HepG2 (cell line): ENCODE results near the gene CAMSAP1. TPM values are rescaled to one million over a fixed set of nuclear protein-coding genes. Genes with fewer than 3 reads are reported as not detected.

Experiments used
- ATAC-seq: fragments of 200-7000 bp; cut with Tn5 transposase; 3 replicates; pipeline ENCODE4 v1.9.1; 2020; ENCODE audit warnings: mild to moderate bottlenecking, moderate library complexity
- BruUV-seq: library from RNA; stranded (reverse); fragments of 400-500 nt; replicated peaks from 2 replicates; lab custom pipeline; 2021; lab: Mats Ljungman, UMichigan
- CTCF ChIA-PET: fragments of 300-600 bp; formaldehyde crosslinking; extraction: SDS; loops from one replicate; lab custom pipeline; 2021; ENCODE audit warnings: low total read pairs, inconsistent platforms, low intra/inter-chr PET ratio; lab: Yijun Ruan, JAX
- POLR2A ChIA-PET: fragments of 350-600 bp; sonication (Branson Sonifier 250); formaldehyde crosslinking; loops from one replicate; lab custom pipeline; 2020; ENCODE audit warnings: antibody characterized with exemption, inconsistent platforms; lab: Yijun Ruan, JAX
- DNase-seq: peaks from one replicate; pipeline ENCODE4 v3.0.0-alpha.2; 2015; ENCODE audit warnings: low spot score
- FAIRE-seq: peaks from 3 replicates; lab custom pipeline; 2011; peaks lifted over from hg19 to GRCh38; lab: Jason Lieb, UNC
- H2AFZ ChIP-seq: one replicate; pipeline ENCODE4 v1.6.1; 2011; ENCODE audit warnings: low read length, inconsistent platforms
- H3K27ac ChIP-seq: fragments of 300-600 bp; 3 replicates; pipeline ENCODE4 v1.8.0; 2011; ENCODE audit warnings: mixed run types, mild to moderate bottlenecking, mixed read lengths, low read length, inconsistent platforms; ENCODE audit not compliant: insufficient read depth; ENCODE audit errors: extremely low read length
- H3K27me3 ChIP-seq, 2 experiments: fragments of 200-600 bp in 1 of 2; 2 replicates in 1 of 2; 3 replicates in 1 of 2; pipeline versions ENCODE4 v1.6.0 to v1.8.0; 2011; ENCODE audit warnings: low read length in 2 of 2, mild to moderate bottlenecking in 2 of 2, moderate library complexity in 2 of 2, inconsistent platforms in 1 of 2; ENCODE audit not compliant: insufficient read depth in 2 of 2, control insufficient read depth in 1 of 2
- H3K36me3 ChIP-seq, 2 experiments: fragments of 200-600 bp in 1 of 2; replicated peaks in 1 of 2; 2 replicates in 1 of 2; 3 replicates in 1 of 2; pipeline versions ENCODE4 v1.5.1 to v1.8.0; 2011; ENCODE audit warnings: low read length in 2 of 2, inconsistent platforms in 1 of 2; ENCODE audit not compliant: insufficient read depth in 2 of 2, control insufficient read depth in 1 of 2
- H3K4me1 ChIP-seq: 2 replicates; pipeline ENCODE4 v1.5.1; 2012; ENCODE audit warnings: low read length, inconsistent platforms; ENCODE audit not compliant: insufficient read depth
- H3K4me2 ChIP-seq: 2 replicates; pipeline ENCODE4 v1.6.0; 2011; ENCODE audit warnings: low read depth, low read length, inconsistent platforms
- H3K4me3 ChIP-seq, 3 experiments: fragments of 200-600 bp in 1 of 3; sonication (generic), shearing (Covaris generic) in 1 of 3; replicated peaks in 1 of 3; 2 replicates each; pipeline ENCODE4 v1.5.1; 2011 to 2016; ENCODE audit warnings: low read length in 3 of 3, inconsistent platforms in 2 of 3, low read depth in 2 of 3, mild to moderate bottlenecking in 2 of 3, control low read depth in 1 of 3, mixed read lengths in 1 of 3; ENCODE audit not compliant: insufficient read depth in 1 of 3
- H3K79me2 ChIP-seq: one replicate; pipeline ENCODE4 v1.6.1; 2011; ENCODE audit warnings: low read length, inconsistent platforms; ENCODE audit not compliant: insufficient read depth
- H3K9ac ChIP-seq: 2 replicates; pipeline ENCODE4 v1.6.0; 2011; ENCODE audit warnings: mild to moderate bottlenecking, low read depth, low read length, inconsistent platforms; ENCODE audit not compliant: insufficient read depth
- H3K9me3 ChIP-seq: 2 replicates; pipeline ENCODE4 v1.5.1; 2012; ENCODE audit warnings: mild to moderate bottlenecking, low read length
- H4K20me1 ChIP-seq: 2 replicates; pipeline ENCODE4 v1.6.0; 2011; ENCODE audit warnings: inconsistent platforms, mild to moderate bottlenecking, low read length, moderate library complexity; ENCODE audit not compliant: insufficient read depth
- CENPX ChIP-seq: sonication (generic); formaldehyde crosslinking; IDR thresholded peaks from 2 replicates; pipeline ENCODE4 v1.9.0; 2021; ENCODE audit warnings: mild to moderate bottlenecking, missing genetic modification reagents, moderate library complexity
- CREBL2 ChIP-seq: sonication (generic); formaldehyde crosslinking; IDR thresholded peaks from 2 replicates; pipeline ENCODE4 v1.8.1; 2023; ENCODE audit warnings: missing genetic modification reagents, mild to moderate bottlenecking, borderline replicate concordance
- HMG20B ChIP-seq: conservative IDR thresholded peaks from 2 replicates; pipeline ENCODE4 v1.6.1; 2016; ENCODE audit warnings: missing genetic modification reagents, missing compliant biosample characterization
- KLF12 ChIP-seq: sonication (generic); formaldehyde crosslinking; IDR thresholded peaks from 2 replicates; pipeline ENCODE4 v1.4.0; 2020; ENCODE audit warnings: missing genetic modification reagents, borderline replicate concordance
- MED13 ChIP-seq: sonication (generic); formaldehyde crosslinking; IDR thresholded peaks from 2 replicates; pipeline ENCODE4 v1.5.0; 2020; ENCODE audit warnings: missing genetic modification reagents
- MTA3 ChIP-seq: sonication (generic); formaldehyde crosslinking; IDR thresholded peaks from 2 replicates; pipeline ENCODE4 v1.4.0; 2020; ENCODE audit warnings: missing genetic modification reagents
- MYPOP ChIP-seq: sonication (generic); formaldehyde crosslinking; IDR thresholded peaks from 2 replicates; pipeline ENCODE4 v1.8.1; 2023; ENCODE audit warnings: mild to moderate bottlenecking, moderate library complexity, missing genetic modification reagents
- SIN3A ChIP-seq: IDR thresholded peaks from 2 replicates; pipeline ENCODE4 v1.6.1; 2011; ENCODE audit warnings: low read depth, mild to moderate bottlenecking, control low read depth, low read length, borderline replicate concordance
- SOX5 ChIP-seq: IDR thresholded peaks from 2 replicates; pipeline ENCODE4 v1.6.1; 2016; ENCODE audit warnings: borderline replicate concordance
- TARDBP ChIP-seq: sonication (generic); formaldehyde crosslinking; IDR thresholded peaks from 2 replicates; pipeline ENCODE4 v1.8.0; 2022; ENCODE audit warnings: mild to moderate bottlenecking, missing genetic modification reagents
- TEAD2 ChIP-seq: sonication (generic); formaldehyde crosslinking; IDR thresholded peaks from 2 replicates; pipeline ENCODE4 v1.9.0; 2021; ENCODE audit warnings: missing genetic modification reagents
- ZBTB26 ChIP-seq: IDR thresholded peaks from 2 replicates; pipeline ENCODE4 v1.6.1; 2016; ENCODE audit warnings: missing compliant biosample characterization, missing genetic modification reagents, borderline replicate concordance
- ZHX1 ChIP-seq: sonication (generic); formaldehyde crosslinking; IDR thresholded peaks from 2 replicates; pipeline ENCODE4 v1.8.1; 2022; ENCODE audit warnings: low read depth, mild to moderate bottlenecking, missing genetic modification reagents
- ZNF276 ChIP-seq: sonication (generic); formaldehyde crosslinking; IDR thresholded peaks from 2 replicates; pipeline ENCODE4 v1.4.0; 2020; ENCODE audit warnings: mild to moderate bottlenecking, low read depth, missing genetic modification reagents
- ZNF292 ChIP-seq: sonication (generic); formaldehyde crosslinking; IDR thresholded peaks from 2 replicates; pipeline ENCODE4 v1.8.1; 2022; ENCODE audit warnings: mild to moderate bottlenecking, low read depth, missing genetic modification reagents, borderline replicate concordance
- ZNF883 ChIP-seq: sonication (generic); formaldehyde crosslinking; IDR thresholded peaks from 2 replicates; pipeline ENCODE4 v1.5.1; 2020; ENCODE audit warnings: mild to moderate bottlenecking, missing genetic modification reagents; ENCODE audit errors: not compliant biosample characterization
- ZSCAN20 ChIP-seq: sonication (generic); formaldehyde crosslinking; IDR thresholded peaks from 2 replicates; pipeline ENCODE4 v1.4.0; 2020; ENCODE audit warnings: missing genetic modification reagents, mild to moderate bottlenecking, borderline replicate concordance
- WGBS: methylation state at CpG from one replicate; pipeline ENCODE4 v1.1.6; 2017; ENCODE audit warnings: low lambda C conversion rate; 5-methylcytosine and 5-hydroxymethylcytosine counted together
- in situ Hi-C: cut with HindIII; loops from 2 replicates; pipeline ENCODE4 v1.10.0; 2017; ENCODE audit warnings: low pct_unique_long_range_greater_than_20kb; ENCODE audit not compliant: extremely low pct_ligation_motif_present
- intact Hi-C: fragments of 100-400 bp; cut with micrococcal nuclease; formaldehyde crosslinking; loops from one replicate; pipeline ENCODE4 v1.10.0; 2022; ENCODE audit not compliant: unreplicated experiment
- polyA plus RNA-seq, 8 experiments: library from polyadenylated mRNA; depleted of rRNA in 3 of 8; stranded (reverse) in 7 of 8; unstranded in 1 of 8; fragments of >200 nt; fragmentation: Illumina TruSeq in 4 of 8; extraction: Trizol in 4 of 8; gene quantifications; 2 replicates each; pipeline versions ENCODE4 v1.2.1 to v1.2.3, GENCODE V29; 2011 to 2016; ENCODE audit warnings: low read depth in 4 of 8, missing spikeins in 1 of 8, mixed read lengths in 1 of 8; ENCODE audit not compliant: insufficient read depth in 1 of 8
- total RNA-seq, 5 experiments: library from RNA; depleted of rRNA; stranded (reverse); fragments of >200 nt; fragmentation: Illumina TruSeq; extraction: Trizol; gene quantifications; 2 replicates each; pipeline ENCODE4 v1.2.3, GENCODE V29; 2016; ENCODE audit warnings: low read depth in 1 of 5

CAMSAP1 gene
- total and polyA plus RNA-seq, 2 of the 13 experiments (the other 11 are each of a cell fraction or from before 2014, with no cell fraction given): 3.8 to 12.4 TPM

- Histone ChIP-seq H3K36me3 (no peaks in the 10 kb centered on the region), H3K9ac (no peak overlapping the region), H3K27ac (no peak overlapping the region), H3K4me3 (no peak overlapping the region), H3K9me3 (no peaks in the 10 kb centered on the region), H2AFZ (no peak overlapping the region)
- ATAC-seq (no peak), FAIRE-seq (no peak)
- 60% methylated on average over 2 of the region's 36 CpGs for WGBS
- POLR2A ChIA-PET: no interaction called here
- CTCF ChIA-PET: no interaction called here
- in situ Hi-C loops: no loop called here
- TF ChIP-seq KLF12 (CRISPR knock-in tag): no peak
- no peak for TF ChIP-seq TEAD2
- TF ChIP-seq ZHX1 (CRISPR knock-in tag): no peak
- TF ChIP-seq ZNF883 (CRISPR knock-in tag): no peak
- TF ChIP-seq MYPOP (CRISPR knock-in tag): no peak
- TF ChIP-seq TARDBP: no peak
- TF ChIP-seq SOX5: no peak
- TF ChIP-seq MED13 (CRISPR knock-in tag): no peak
- no peak for TF ChIP-seq ZSCAN20 (CRISPR knock-in tag)
- TF ChIP-seq MTA3 (CRISPR knock-in tag): no peak
- no peak for TF ChIP-seq HMG20B
- no peak for TF ChIP-seq ZBTB26 (CRISPR knock-in tag)
- no peak for TF ChIP-seq ZNF276
- no peak for TF ChIP-seq ZNF292 (CRISPR knock-in tag)
- TF ChIP-seq SIN3A: no peak
- no peak for TF ChIP-seq CREBL2 (CRISPR knock-in tag)
- no peak for TF ChIP-seq CENPX (CRISPR knock-in tag)
- TF ChIP-seq, all 625 proteins: peak for 0
- Histone ChIP-seq H3K4me1 (no peaks in the 10 kb centered on the region), H3K79me2 (no peaks in the 10 kb centered on the region), H4K20me1 (no peaks in the 10 kb centered on the region), H3K4me2 (no peak overlapping the region), H3K27me3 (peaks cover 3 to 57% of the 10 kb centered on the region in 2 experiments; a peak in 4 of 5 replicates)
- DNase-seq: no peak
- BruUV-seq: no TSS peak
- intact Hi-C loops: no loop called here
These were observed 134.4 kb downstream of the CAMSAP1 start for GRCh38 chr9:135772702-135773493.
